HG03469 (cell line): ENCODE results near the gene MRPL21.
"Not testable (repeated sequence)": the region's sequence is repeated elsewhere in the genome, so short reads cannot be mapped to it uniquely, and the experiment has no call there.

Experiments
- ATAC-seq: cut with Tn5 transposase; IDR thresholded peaks from one replicate; pipeline ENCODE4 v1.9.1; 2021; ENCODE audit warnings: mild to moderate bottlenecking, moderate library complexity, moderate number of reproducible peaks; ENCODE audit not compliant: unreplicated experiment

The MRPL21 gene

DNA sequence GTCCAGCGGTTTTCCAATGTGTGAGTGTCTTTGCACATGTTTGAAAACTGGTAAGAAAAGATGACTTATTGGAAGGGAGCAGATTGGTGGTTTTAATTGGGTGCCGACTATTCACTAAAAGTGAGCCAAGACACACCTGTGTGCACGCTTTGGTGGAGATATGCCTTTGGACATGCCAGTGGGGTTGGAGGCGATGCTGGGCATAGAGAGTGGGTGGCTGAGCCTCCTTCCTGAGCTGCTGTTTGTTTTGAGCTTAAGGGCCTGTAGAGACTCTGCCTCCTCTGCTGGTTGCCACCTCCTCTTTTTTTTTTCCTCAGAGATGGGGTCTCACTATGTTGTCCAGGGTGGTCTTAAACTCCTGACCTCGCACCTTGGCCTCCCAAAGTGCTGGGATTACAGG, 9.6 kb upstream of the MRPL21 start:
- ATAC-seq = no peak

DNA sequence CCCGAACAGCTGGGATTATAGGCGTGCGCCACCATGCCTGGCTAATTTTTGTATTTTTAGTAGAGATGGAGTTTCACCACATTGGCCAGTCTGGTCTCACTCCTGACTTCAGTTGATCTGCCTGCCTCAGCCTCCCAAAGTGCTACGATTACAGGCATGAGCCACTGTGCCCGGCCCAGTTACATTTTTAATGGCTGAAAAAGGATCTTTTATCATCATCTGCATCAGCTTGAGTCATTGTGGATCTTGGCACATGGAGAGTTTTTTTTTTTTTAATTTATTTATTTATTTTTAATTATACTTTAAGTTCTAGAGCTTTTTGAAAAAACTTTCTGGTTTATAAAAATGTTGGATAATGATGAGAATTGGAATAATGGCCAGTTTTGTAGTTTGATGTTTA, 8.6 kb upstream of the MRPL21 start:
- no peak for ATAC-seq

DNA sequence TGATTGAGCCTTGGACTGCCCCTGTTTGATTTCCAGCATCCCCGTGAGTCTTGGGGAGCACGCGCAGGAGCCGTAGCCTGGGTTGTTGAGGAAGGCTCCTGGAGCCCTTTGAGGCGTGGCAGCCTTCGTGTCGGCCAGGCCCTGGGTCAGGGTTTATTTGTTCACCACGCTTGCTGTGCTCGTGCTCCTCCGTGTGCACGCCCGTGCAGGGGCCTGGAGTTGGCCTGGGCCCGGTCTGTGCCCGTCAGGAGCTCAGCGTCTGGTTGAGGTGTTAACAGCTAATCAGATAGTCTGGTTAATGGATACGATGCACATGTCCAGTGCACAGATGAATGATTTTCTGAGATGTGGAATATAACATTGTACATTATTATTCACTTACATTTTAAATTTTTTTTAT, 8.1 kb upstream of the MRPL21 start:
- no peak for ATAC-seq

DNA sequence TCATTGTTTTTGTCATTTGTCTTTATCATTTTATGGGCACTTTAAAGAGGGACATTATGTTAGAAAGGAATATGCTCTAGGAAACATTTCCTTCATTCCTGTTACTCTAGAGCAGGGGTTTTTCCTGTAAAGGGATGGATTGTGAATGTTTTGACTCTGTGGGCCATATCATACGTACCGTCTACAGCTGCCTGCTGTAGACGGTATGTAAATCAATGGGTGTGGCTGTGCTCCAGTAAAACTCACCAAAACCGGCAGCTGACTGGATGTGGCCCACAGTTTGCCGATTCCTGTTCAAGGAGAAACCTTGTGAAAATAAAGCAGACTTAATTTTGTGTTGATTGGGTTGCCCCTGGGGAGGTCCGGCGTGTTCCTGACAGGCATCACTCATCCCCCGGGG, 7.3 kb upstream of the MRPL21 start:
- ATAC-seq = no peak

DNA sequence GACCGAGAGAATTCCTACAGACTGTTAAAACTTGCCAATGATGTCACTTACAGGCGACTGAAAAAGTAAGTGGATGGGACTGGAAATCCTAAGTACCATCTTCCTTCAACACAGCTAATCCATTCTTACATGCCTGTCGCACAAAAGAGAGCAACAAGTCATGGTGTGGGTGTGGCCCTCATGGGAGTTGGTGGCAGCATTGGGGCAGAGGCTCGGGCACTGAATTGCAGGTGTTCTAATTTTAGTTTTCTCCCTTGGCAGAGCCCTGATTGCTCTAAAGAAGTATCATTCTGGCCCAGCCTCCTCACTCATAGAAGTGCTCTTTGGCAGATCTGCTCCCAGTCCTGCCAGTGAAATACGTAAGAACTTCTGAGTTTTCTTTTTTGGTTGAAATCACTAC, 4.6 kb upstream of the MRPL21 start:
- no peak for ATAC-seq

DNA sequence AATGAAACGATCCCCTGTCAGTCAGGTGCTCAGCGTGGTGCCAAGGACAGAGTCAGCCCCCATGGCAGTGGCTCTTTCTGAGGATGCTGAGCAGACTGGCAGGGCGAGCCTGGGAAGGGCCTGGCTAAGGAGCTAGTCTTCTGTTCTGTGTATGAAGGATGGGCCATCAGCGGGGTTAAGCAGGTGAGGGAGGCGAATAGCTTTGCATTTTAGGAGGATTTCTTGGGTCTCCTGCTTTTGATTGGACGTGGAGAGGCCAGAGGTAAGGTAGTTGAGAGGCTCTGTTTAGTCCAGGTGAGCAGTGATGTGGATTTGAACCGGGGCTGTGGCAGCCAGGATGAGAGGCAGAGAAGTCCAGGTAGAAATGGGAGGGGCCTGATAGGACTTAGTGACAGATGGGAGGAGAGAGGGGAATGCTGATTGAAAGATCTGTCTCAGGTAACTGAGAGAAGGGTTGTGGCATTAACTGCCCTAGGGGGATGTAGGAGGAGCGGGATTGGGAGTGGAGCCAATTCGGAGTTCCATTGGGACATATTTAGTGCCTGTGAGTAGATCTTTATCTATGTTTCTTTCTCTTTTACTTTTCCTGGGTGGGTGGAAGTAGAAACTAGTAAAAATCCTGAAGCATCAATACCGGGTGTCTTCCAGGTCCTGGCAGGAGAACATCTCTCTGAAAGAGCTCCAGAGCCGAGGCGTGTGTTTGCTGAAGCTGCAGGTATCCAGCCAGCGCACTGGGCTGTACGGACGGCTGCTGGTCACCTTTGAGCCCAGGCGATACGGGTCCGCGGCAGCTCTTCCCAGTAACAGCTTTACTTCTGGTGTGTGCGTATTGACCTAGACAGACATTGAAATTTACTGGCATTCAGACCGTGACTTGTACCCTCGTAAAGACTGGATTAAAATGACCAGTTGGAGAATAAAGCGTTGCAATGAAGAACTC, 2.1 kb upstream of the MRPL21 start:
- ATAC-seq = no peak

DNA sequence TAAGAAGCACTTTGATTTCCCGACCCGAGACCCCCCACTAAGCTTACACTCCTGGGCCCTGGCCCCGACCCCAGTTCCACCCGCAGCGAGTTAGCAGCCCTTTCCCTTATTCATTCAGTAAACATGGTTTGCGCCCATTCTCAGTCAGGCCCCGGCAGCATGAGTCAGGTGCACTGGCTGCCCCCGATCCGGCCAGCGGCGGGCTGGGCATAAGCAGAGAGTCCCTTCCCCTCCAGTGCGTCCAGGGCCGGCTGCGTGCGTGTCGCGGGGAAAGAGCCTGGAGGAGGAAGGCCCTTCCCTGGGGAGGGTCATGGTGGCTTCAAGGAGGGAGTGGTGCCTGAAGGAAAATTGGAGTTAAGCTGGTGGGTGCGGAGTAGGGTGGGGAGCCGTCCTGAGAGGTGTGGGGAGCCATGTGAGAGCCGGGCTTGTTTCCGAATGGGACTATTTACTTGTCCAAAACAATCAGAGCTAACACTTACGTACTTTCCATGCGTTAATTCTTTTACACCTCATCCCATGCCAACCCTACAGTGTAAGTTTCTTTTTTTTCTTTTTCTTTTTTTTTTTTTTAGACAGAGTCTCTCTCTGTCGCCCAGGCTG, 716 bp upstream of the MRPL21 start:
- no peak for ATAC-seq

DNA sequence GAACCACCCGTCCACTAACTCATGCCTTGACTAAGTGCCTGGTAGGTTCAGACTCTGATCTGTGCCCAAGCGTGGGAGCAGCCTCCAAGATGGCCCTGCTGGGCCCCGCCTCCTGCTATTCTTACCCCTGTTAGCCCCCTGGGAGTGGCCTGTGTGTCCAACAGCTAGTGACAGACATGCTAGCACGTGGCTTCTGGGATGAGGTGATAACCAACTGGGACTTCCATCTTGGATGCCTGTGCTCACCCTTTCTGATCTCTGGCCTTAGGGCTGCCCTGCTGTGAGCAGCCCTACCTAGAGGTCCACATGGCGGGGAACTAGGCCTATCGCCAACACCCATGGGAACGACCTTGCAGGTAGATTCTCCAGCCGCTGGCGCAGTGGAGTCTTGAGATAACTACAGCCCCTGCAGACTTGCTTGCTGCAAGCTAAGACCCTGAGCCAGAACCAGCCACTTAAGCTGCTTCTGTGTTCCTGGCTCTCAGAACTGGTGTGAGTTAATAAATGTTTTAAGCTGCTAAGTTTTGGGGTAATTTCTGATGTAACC, 2.7 kb downstream of the MRPL21 start:
- ATAC-seq = no peak

DNA sequence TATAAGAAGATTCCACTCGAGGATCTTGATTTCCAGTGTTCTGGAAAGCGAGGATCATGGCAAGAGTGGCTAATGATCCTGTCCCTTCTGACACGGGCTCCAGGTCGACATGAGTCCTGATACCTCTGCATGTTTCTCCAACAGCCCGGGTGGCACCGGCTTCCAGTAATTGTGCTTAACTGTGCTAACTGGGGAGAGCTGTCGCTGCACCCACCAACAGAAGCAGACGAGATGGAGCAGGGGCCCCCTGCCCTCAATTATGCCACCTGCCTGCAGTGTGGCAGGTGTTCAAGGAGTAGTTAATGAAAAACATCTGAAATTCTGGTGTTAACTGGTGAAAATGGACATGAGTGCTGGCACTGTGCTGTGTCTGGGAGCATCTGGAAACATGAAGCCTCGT, 6.2 kb downstream of the MRPL21 start:
- ATAC-seq = no peak

DNA sequence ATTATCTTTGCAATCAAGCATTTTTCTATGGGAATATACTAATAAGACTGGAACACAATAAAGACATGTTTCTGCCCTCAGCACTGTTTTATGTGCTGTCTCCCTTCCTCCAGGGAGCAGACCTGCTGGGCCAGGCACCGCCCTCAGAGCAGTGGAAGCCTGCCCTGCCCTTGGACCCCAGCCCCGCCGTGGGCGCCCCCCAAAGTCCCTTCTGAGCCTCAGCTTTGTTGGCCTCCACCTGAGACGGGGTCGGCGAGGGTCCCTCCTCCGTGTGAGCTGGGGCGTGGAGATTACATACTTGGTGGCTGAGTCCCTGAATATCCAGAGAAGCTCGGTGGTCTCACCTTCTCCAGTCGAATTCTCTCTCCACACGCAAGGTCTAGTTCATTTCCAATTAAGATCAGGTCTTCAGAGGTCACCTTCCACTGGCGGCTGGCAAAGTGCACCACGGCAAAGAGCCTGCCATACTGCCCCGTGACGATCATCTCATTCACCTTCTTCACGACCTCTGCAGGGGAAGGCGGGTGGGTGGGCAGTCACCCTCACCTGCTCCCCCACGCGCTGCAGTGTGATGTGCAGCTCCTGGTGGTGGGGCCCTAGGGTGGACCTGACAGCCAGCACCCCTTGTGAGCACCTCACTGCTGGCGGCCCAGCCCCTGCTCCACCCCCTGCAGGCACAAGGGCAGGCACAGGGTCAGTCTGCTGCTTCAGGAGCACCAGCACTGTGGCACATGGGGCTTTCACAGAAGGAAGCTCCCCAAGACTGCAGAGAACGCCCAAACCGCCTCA, 7.3 kb downstream of the MRPL21 start:
- no peak for ATAC-seq

DNA sequence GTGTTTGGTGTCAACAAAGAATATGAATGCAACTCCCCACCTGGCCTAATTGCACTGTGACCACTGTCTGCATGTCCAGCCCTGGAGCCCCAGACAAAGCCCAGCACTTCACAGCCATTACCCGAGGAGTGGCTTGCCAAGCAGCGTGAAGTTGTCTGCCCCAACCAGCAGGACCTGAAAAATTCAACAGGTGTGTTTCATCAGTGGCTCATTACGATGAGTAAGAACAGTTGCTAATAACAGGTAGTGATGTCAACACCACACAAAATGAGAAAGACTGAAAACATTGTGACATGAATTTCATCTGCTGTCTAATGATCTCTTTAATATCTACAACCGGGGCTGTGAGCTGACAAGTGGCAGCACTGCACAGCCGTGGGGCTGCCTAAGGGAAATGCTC, 10.3 kb downstream of the MRPL21 start:
- ATAC-seq = no peak

DNA sequence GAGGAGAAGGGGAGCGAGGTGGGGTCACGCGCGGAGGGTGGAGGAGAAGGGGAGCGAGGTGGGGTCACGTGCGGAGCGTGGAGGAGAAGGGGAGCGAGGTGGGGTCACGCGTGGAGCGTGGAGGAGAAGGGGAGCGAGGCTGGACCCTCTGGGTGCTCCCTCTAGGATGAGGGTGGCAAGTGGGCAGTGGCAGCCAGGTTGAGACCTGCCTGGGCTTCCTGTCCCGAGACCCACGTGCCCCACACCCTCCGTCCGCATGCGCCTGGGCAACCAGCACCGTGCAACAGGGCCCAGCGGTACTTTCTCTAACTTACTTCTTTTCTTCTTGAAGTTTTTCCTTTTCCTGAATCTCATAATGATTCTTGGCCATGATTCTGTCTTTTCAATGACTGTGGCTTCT, 11.1 kb downstream of the MRPL21 start:
- no peak for ATAC-seq

DNA sequence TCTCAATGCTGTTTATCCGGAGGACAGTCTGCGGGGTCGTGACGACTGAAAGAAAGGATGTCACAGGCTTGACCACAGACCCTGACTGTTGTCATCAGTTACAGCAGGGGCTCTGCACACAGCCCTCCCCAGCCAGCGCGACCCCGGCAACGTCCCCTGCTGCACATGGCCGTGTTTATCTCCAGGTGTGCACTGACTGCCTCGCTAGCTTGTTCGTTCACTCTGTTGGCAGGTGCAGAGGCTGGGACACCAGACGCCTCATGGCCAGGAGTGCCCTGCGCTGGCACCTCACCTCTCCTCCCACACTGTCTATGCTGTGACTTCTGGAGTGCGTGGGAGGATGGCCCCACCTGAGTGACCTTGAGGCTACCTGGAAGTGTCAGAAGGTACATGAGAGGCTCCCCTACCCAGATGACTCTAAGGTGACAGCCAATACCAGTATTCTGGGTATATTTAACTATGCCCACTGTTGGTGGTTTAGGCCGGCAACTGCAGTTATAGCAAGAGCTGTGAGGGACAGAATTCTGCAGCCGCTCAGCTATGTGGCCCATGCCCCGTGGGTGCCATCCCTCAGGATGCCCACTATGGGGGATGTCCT, 12.2 kb downstream of the MRPL21 start:
- ATAC-seq = no peak

DNA sequence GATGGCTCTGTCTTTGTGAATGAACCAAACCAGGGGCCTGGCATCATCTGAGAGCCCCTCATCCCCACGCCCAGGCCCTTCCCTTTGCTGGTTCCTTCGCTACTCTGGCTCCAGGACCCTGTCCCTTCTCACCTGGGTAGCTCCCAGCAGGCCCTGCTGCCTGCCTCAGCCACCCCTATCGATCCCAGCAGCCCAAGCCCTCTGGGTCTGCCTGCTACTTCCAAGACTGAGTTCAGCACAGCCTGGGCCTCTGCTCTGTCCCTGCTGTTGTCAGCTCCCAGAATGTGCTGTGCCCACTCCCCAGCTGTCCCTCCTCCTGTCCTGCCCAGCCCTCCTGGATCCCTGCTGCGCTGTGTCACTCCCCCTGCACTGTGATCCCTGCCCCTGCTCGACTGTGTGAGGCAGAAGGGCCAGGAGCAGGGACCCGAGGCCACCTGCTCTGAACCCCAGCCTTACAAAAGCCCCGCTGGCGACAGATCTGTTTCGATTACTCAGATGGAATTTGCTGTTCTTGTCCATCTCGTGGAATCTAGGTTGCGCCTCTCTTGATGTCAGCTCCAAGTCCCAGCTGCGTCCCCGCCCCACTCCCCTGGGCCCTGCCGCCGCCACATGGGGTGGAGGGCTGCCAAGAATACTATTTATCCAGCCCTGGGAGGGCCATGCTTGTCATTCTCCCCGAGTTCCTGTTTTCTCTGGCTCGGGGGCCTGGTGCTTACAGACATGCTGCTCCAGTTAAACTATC, 13.0 kb downstream of the MRPL21 start:
- ATAC-seq = no peak

DNA sequence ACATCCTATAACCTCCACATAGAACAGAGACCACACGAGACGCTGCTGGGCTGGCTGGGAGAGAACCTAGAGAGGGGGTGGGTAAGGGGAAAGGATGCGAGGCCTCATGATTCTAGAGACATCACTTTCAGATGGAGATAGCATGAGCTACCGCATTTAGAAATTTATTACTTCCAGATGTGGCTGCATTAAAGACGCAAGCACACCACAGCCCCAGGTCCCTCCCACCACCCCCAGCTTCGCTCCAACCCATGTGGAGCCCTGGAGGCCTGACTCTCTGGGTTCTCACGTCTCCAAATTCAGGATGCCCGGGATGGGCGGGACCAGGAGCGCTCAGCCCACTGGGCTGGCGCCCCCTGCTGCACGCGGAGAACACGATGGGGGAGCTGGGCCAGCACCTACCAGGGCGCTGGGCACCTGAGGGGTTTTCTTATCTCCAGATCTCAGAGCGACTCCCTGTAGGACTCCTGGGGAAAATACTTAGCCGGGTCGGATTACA, 13.6 kb downstream of the MRPL21 start:
- no peak for ATAC-seq

DNA sequence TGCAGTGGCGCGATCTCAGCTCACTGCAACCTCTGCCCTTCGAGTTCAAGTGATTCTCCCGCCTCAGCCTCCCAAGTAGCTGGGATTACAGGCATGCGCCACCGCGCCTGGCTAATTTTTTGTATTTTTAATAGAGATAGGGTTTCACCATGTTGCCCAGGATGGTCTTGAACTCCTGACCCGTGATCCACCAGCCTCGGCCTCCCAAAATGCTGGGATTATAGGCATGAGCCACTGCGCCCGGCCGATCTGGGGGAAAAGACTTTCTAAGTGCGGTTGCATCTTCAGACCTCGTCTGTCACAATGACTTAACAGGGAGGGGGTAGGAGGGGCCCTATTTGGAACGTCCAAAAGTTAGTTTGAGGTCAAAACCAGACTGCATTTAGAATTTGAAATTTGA, 18.8 kb downstream of the MRPL21 start:
- ATAC-seq = not testable (repeated sequence)

DNA sequence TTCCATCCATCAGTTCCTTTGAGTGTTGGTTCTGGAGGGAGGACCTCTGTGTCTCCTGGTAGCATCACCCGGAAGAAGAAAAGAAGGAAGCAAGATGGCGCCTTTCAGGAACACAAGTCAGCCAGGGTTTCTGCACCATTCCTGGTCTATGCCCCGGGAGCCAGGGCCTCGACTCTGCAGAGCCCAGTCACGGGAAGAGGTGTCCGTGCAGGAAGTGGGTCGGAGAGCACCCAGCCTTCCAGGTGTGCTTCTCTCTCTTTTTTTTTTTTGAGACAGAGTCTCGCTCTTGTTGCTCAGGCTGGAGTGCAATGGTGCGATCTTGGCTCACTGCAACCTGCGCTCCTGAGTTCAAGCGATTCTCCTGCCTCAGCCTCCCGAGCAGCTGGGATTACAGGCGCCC, 21.2 kb downstream of the MRPL21 start:
- ATAC-seq = no peak

DNA sequence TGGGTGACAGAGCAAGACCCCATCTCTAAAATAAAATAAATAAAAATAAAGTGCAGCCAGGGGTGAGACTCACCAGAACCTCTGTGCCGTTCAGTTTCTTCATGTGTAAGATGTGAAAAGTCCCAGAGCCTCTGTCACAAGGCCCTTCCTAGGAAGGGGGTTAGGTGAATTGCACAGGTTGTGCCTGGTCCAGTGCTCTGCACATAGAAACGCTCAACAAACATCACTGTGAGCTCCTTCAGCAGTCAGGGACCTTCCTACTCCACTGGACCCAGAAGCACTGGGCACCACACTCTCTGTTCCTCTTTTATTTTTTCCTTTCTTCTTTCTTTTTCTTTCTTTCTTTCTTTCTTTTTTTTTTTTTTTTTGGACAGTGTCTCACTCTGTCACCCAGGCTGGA, 22.3 kb downstream of the MRPL21 start:
- no peak for ATAC-seq

DNA sequence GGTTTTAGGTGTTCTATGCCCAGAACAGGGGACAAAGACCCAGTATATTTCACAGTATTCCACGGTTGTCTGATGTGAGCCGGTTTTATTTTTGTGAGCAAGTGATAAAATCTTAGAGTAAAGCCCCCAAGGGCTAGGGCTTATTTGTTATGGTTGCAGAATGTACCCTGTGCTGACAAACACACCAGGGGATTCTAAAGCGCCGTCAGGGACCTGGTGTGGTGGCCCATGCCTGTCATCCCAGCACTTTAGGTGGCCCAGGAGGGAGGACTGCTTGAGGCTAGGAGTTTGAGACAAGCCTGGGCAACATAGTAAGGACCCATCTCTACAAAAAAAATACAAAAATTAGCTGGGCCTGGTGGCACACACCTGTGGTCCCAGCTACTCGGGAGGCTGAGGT, 22.8 kb downstream of the MRPL21 start:
- ATAC-seq = no peak

DNA sequence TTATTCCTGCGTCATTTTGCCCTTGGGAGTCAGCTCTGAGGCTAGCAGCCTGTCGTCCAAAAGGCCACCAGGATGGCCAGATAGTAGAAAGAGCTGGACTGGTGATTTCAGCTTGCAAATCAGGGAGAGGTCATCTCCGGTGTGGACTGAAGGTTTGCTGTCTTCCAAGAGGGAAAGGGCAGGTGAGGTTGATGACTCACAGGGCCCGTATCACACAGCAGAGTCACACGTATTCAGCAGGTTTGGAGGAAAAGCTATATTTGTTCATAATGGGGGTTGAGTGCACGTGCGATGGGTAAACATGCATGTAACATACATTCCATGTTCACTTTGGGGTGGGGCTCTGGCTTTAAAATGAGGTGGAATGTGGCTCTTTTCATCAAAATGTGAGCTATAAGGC, 25.6 kb downstream of the MRPL21 start:
- ATAC-seq = no peak
